GM21360 (cell line): ENCODE measurements around the gene EFNB2.

Experiments used
- ATAC-seq: cut with Tn5 transposase; IDR thresholded peaks from one replicate; pipeline ENCODE4 v1.9.1; 2021; ENCODE audit warnings: mild to moderate bottlenecking, moderate library complexity; ENCODE audit not compliant: unreplicated experiment

EFNB2 gene

GRCh38 chr13:106551350-106551749 is 15.9 kb upstream of the EFNB2 start:
- no peak for ATAC-seq

- ATAC-seq = no peak
Observed at GRCh38 chr13:106550570-106551135, 15.2 kb upstream of the EFNB2 start.

GRCh38 chr13:106548064-106548696 is 12.7 kb upstream of the EFNB2 start:
- ATAC-seq = no peak

GRCh38 chr13:106541826-106542225 is 6.4 kb upstream of the EFNB2 start:
- ATAC-seq = no peak

GRCh38 chr13:106540613-106541012 is 5.2 kb upstream of the EFNB2 start:
- ATAC-seq = no peak

GRCh38 chr13:106537521-106537920 is 2.1 kb upstream of the EFNB2 start:
- no peak for ATAC-seq

- ATAC-seq = peak; percentile 31
Observed at GRCh38 chr13:106536244-106537034, 977 bp upstream of the EFNB2 start.

- peak; percentile 30 for ATAC-seq
Observed at GRCh38 chr13:106534639-106535551, 567 bp downstream of the EFNB2 start.

GRCh38 chr13:106533943-106534638 is 1.4 kb downstream of the EFNB2 start:
- ATAC-seq = no peak

- ATAC-seq = no peak
Observed at GRCh38 chr13:106533101-106533942, 2.1 kb downstream of the EFNB2 start.

- ATAC-seq = no peak
Observed at GRCh38 chr13:106532111-106532929, 3.1 kb downstream of the EFNB2 start.

- ATAC-seq = no peak
Observed at GRCh38 chr13:106530980-106531481, 4.4 kb downstream of the EFNB2 start.

GRCh38 chr13:106530171-106530851 is 5.2 kb downstream of the EFNB2 start:
- ATAC-seq = no peak

- no peak for ATAC-seq
Observed at GRCh38 chr13:106529415-106530170, 5.9 kb downstream of the EFNB2 start.

GRCh38 chr13:106528718-106529414 is 6.6 kb downstream of the EFNB2 start:
- no peak for ATAC-seq

GRCh38 chr13:106527826-106528225 is 7.6 kb downstream of the EFNB2 start:
- ATAC-seq = no peak

GRCh38 chr13:106527445-106527801 is 8.0 kb downstream of the EFNB2 start:
- ATAC-seq = no peak
